ENCODE results near the gene NDUFV1.

DNA sequence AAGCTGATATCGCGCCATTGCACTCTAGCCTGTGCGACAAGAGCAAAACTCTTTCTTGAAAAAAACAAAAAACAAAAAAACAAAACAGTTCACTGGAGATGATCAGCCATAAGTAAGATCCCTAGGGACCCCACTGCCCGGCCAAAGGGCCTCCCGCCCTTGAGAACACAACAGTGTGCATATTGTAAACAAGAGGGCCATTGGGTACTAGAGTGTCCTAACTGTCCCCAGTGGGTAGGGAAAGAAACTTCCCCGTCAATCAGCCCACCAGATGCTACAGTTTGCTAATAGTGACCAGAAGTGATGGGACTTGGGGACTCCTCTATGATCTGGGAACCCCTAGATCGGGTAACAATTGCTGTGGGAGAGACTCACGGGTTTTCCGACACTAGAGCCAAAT lies 47.5 kb downstream of the NDUFV1 start:
- TF ChIP-seq, protein P1, sequence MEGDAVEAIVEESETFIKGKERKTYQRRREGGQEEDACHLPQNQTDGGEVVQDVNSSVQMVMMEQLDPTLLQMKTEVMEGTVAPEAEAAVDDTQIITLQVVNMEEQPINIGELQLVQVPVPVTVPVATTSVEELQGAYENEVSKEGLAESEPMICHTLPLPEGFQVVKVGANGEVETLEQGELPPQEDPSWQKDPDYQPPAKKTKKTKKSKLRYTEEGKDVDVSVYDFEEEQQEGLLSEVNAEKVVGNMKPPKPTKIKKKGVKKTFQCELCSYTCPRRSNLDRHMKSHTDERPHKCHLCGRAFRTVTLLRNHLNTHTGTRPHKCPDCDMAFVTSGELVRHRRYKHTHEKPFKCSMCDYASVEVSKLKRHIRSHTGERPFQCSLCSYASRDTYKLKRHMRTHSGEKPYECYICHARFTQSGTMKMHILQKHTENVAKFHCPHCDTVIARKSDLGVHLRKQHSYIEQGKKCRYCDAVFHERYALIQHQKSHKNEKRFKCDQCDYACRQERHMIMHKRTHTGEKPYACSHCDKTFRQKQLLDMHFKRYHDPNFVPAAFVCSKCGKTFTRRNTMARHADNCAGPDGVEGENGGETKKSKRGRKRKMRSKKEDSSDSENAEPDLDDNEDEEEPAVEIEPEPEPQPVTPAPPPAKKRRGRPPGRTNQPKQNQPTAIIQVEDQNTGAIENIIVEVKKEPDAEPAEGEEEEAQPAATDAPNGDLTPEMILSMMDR (IDR thresholded peaks at IDR 0.05) = no peak
- no peak for TF ChIP-seq POLR2A (IDR thresholded peaks at IDR 0.05)
